ELF-1 (cell line): ENCODE results near the gene PRKCZ.

Experiments used
- DNase-seq: peaks from one replicate; pipeline ENCODE4 v3.0.0-alpha.2; 2016; ENCODE audit warnings: low read depth, low spot score

Gene PRKCZ

DNA sequence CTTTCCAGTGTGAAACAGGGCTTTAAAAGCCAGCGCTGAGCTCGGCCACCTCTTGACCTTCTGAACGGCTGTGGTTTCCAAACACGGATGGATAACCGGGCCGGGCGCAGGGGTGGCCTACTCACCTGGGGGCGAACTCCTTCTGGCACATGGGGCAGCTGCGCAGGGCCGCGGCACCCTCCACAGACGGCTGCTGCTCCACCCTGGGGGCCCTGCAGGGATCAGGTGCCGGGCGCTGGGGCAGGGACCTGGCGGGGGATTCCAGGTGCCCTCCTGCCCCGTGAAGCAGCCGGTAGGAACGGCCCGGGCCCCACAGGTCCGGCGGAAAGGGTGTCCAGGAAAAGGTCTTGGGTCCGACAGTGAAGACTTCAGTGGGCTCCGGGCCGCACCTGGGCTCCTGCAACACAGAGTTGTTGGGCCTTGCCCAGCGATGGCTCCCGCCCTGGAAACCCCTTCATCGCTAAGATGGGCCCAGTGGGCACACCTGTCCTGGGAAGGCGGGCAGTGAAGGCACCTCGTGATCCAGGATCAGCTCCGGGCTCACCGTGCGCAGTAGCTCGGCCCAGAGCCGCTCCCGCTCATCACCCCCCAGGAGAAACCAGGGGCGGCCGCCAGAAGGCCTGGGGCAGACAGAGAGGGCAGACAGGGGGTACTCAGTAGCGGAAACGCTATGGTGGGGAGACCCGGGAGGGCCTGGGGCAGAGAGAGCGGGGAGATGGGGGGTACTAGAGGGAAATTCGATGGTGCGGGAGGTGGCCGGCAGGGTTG, 143.5 kb downstream of the PRKCZ start:
- no peak for DNase-seq

- no peak for DNase-seq
These were observed 144.2 kb downstream of the PRKCZ start, which contains the start of gene FAAP20 for GRCh38 chr1:2194319-2194897. Gene FAAP20 (minus strand): TSS chr1:2194772. CDS start chr1:2194749, 23 bp downstream.

DNA sequence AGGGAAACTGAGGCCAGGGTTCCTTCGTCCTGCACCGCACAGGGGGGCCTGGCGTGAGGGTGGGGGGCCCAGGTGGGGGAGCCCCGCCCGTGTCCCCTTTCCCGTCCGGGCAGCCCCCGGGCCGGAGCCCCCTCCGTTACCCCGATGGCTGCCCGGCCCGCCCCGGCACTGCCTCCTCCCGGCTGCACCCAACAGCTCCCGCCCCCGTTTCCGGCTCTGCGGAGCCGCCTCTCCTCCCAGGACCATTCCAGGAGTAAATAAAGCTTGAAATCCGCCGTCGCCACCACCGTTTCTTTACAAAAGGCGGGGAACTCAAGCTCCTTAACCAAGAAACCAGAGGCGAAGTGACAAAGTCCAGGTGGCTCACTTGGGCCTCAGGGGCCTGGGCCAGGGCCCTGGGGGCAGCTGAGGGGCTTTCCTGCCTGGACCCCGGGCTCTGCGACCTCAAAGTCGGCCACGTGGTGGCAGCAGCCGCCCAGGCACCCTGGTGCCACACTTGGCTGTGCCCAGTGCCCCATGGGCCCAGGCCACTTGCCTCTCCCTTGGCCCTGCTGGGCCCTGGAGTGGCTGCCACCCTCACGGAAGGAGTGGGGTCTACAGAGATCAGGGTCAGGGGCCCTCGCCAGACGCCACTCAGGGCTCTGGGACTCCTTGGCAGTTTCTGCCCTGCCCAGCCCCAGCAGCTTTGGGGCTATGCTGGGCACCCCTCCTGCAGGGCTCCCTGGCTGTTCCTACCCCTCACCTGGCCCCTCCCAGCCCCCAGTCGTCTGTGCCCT, 144.9 kb downstream of the PRKCZ start:
- peak; percentile 93 for DNase-seq

DNA sequence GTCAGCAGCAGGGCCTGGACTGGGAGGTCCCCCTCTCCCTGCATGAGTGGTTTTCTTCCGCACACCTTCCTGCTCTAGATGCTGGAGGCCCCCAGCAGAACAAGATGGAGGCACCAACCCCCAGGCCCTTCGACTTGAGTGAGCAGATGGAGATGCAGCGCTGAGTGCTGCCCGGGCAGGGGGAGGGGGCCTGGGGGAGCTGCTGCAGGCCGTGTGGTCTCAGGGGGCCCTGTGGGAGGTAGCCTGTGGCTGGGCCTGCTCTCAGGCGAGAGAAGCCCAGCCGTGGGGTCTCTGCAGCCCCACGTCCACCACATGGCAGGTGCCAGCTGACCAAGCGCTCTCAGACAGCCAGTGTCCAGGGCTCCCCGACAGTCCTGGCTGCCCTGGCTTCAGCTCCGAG, 145.6 kb downstream of the PRKCZ start:
- DNase-seq: no peak

- DNase-seq: no peak
These were observed 146.9 kb downstream of the PRKCZ start for GRCh38 chr1:2196901-2197638.

DNA sequence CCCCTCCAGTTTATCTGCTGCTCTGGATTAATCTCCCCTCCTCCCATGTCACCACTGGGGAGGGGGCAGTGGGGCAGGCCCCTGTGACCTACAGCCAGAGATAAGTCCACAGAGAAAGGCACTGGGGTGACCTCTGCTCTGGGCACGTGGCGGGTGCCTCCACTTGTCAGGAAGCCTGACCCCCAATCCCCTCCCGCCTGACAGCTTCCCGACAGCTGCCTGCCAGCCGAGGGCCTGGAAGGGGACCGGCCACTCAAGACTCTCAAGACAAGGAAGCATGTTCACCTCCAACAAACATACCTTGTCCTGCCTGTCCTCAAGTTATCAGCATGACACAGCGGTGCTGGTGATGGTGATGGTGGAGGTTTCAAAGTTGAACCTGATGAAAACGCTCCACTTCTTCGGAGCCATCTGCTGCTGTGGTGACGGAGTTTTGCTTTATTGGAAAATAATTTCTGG, 147.5 kb downstream of the PRKCZ start:
- no peak for DNase-seq

GRCh38 chr1:2198571-2198970, 148.4 kb downstream of the PRKCZ start:
- no peak for DNase-seq

DNA sequence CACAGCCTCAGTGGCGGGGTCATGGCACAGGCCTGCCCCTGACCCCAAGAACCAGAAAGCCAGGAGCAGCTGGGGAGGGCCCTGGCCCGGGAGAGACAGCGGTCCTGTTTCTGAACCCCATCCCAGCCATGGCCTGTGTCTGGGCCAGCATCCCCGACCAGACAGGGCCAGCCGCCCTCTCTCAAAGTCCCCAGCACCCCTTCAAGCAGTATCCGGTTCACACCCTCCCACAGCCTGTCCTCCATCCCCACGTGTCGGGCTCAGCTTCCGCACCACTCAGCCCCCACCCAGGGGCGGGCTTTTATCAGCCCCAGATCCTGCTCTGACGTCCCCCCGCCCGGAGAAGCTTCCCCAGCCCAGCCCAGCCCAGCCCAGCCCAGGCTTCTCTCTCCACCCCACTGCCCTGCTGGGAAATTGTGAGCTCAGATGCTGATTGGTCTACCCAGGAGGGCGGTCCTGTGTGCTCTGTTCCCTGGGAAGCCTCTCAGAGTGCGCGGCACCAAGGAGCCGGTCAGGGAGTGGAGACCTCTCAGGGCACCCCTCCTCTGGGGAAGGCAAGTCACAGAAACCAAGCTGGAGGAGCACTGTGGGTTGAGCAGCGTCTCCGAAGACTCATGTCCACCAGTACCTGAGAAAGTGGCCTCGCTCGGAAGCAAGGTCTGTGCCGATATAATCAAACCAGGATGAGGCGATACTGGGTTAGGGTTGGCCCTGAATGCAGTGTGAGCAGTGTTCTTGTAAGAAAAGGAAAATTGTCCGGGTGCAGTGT, 149.0 kb downstream of the PRKCZ start:
- DNase-seq: peak; percentile 88

DNA sequence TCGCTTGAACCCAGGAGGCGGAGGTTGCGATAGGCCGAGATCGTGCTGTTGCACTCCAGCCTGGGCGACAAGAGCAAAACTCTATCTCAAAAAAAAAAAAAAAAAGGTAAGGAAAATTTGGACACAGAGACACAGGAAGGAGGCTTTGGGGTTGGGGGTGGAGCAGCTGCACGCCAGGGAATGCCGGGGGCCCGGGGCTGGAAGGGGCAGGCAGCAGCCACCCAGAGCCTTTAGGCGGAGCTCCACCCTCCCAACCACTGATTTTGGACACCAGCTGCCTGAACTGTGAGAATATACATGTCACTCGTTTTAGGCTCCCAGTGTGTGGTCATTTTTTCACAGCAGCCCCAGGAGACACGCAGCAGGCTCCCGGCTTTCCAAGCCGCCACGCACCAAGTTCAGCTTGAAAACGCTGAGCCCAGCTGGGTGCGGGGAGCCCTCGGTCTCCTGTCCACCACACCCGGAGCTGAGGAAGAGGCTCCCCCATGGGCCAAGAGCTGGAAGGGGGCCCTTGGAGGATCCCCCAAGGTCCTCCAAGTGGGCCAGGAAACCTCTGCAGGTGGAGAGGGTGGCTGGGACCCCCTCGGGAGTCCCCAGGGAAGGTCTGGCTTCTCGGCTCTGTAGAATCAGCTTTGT, 150.2 kb downstream of the PRKCZ start:
- no peak for DNase-seq

- DNase-seq: no peak
These were observed 150.9 kb downstream of the PRKCZ start for GRCh38 chr1:2201062-2201461.

GRCh38 chr1:2202008-2202575, 151.9 kb downstream of the PRKCZ start:
- DNase-seq: no peak

DNA sequence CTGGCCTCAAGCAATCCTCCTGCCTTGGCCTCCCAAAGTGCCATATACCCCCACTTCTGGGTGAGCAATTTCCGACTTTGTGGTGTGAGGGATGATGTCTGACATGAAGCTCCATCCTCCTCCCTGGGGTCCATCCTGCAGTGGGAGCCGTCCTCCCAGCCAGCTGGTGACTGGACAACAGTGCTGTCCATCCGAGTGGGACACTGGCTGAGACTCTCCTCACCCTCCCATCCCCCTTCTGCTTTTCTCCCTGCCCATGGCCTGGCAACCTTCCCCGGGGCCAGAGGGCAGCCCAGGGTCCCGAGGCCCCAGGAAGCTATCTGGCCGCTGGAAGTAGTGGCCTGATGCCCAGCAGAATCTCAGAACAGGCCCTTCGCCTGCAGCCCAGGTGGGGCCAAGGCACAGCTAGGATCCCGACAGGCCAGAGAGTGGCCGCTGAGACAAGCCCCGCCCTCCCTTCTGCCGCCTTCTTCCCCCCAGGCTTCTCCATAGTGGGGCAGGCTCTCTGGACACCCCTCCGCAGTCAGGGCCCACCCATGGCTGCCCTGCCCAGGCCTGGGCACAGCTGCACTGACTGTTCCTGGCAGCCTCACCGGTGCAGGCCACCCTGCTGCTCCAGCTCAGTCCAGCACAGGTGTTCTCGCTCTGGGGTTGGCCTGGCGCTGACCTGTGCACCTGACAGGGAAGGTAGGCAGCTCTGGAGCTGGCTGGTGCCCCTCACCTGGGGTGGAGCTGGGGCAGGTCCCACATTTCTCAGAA, 152.8 kb downstream of the PRKCZ start:
- DNase-seq: no peak

DNA sequence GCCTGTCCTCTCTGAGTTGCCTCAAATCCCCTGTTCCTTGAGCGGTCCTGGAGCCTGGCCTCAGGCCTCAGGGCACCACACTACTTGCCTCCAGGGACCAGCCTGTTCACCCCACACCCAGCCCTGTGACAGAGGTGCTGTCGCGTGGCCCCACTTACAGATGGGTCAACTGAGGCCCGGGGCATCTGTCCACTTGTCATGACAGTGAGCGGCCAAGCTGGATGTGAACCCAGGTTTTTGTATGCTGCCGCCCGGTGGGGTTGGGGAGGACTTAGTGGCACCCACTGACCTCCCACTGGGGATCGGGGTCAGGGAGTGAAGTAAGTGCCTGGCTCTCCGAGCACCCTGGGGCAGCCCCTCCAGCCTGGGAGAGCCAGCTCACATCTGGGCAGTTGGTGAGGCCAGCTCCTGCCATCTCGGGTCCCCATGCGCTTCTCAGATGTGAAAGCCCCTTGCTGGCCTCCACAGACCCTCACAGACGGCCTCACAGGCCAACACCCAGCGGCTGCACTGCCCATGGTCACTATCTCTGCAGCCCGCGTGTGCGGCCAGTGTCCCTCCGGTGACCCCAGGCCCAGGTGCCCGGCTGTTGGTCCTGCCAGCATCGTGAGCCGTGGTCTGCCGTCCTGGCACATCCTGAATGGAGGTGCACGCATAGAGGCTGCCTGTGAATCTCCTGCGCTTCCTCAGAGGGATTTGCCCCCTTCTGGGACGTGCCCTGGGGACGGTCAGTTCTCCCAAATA, 153.6 kb downstream of the PRKCZ start:
- DNase-seq: no peak

DNA sequence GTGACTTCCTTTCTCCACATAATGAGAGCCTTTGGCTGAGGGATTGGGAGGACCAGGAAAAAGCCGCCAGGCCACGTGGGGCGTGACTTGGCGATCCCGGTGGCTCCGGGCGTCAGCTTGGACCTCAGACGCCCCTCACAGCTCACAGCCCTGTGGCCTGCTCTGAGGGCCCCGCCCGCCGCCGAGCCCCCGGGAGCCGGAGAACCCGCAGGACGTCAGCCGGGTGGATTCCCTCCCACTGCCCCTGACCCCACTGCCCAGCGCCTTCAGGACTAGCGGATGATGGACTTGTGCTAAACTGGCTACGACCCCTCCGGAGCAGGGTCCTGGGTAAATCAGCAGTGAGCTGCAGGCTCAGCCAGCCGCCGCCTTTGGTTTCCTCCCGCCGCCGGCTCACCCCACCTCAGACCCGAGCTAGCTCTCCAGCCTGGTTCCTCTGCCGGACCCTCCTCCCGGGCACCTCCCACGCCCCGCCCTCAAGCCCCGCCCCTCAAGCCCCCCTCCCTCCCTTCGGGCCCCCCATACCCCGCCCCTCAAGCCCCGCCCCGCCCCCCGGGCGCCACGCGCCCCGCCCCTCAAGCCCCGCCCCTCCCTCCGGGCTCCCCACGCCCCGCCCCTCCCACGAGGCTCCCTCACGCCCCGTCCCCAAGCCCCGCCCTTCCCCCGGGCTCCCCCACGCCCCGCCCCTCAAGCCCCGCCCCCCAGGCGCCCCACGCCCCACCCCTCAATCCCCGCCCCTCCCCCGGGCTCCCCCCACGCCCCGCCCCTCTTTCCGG, 154.4 kb downstream of the PRKCZ start:
- DNase-seq: peak; percentile 86

DNA sequence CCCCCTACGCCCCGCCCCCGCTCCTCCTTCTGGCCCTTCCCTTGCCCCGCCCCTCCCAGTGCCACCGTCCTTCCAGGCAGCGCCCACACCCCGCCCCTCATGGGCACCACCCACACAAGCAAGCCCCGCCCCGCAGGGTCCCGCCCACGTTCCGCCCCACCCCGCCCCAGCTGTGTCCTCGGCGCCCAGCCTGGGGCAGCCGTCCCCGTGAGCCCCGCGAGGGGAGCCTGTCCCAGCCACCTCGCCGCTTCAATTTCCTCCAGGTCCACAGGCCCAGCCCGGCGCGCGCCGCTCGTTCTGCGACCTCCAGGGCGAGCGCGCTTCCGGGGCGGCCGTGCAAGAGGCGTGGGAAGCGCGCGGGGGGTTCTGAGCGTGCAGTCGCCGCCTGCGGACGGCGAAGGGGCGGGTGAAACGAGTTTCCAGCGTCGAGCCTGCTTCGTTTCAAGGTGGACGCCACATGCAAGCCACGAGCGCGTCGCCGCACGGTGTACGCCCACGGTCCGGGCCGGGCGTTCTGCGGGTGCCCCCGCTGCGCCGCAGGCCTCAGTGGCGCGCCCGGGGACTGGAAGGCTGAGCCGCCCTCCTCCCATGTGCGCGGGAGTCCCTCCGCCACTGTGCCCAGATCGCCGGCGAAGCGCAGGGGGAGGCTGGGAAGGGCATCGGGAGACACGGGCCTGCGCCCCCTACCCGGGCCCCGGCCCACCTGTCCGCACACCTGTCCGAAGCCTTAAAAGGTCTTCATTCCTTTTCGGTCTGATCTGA, 155.2 kb downstream of the PRKCZ start:
- DNase-seq: peak; percentile 76

DNA sequence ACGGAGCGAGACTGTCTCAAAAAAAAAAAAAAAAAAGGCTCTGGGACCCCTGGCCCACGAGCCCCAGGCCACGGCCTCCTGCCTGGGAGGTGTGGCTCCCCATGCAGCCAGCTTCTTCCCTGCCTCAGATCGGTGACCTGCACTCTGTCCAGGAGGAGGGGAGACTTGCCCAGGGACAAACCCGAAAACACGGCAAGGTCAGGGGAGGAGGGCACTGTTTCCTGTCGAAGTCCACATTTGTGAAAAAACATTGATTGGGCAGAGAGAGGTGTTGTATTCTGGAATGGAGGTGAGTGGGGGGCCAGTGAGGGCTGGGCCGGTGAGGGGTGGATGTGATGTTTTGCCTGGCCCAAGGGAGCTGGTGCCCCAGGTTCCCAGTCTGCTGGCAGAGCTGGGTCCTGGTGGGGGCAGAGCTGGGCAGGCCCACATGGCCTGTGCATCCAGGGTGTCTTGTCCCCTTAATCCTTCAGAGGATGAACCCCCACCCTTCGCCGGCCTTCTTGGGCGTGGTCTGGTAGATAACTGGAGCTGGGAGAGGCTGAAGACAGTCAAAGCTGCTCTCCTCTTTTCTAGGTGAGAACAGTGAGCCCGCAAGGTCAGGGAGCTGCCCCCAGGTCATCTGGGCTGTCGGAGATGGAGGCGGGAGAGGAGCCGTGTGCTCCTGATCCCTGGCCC, 156.7 kb downstream of the PRKCZ start:
- DNase-seq: peak; percentile 7
